TTC549 (cell line): ENCODE data around the gene PAX9.

Source experiments
- FAIRE-seq: peaks from 2 replicates; lab custom pipeline; 2012; peaks lifted over from hg19 to GRCh38; lab: Jason Lieb, UNC

Gene PAX9

GRCh38 chr14:36655963-36656686, 5.5 kb upstream of the PAX9 start:
- FAIRE-seq: no peak

GRCh38 chr14:36656687-36657398, 4.8 kb upstream of the PAX9 start:
- no peak for FAIRE-seq

- FAIRE-seq: no peak
Measured at GRCh38 chr14:36657399-36658122, 4.1 kb upstream of the PAX9 start.

- FAIRE-seq: no peak
Measured at GRCh38 chr14:36658123-36659009, 3.3 kb upstream of the PAX9 start.

GRCh38 chr14:36659010-36659821, 2.4 kb upstream of the PAX9 start:
- FAIRE-seq: no peak

GRCh38 chr14:36659822-36660735, 1.6 kb upstream of the PAX9 start:
- FAIRE-seq: no peak

- FAIRE-seq: no peak
Measured at GRCh38 chr14:36660736-36661505, 739 bp upstream of the PAX9 start.

GRCh38 chr14:36662258-36662542, 540 bp downstream of the PAX9 start:
- FAIRE-seq: no peak

- no peak for FAIRE-seq
Measured at GRCh38 chr14:36662543-36663403, 1.1 kb downstream of the PAX9 start.

- no peak for FAIRE-seq
Measured at GRCh38 chr14:36663404-36664321, 2.0 kb downstream of the PAX9 start.

- no peak for FAIRE-seq
Measured at GRCh38 chr14:36664322-36665193, 2.9 kb downstream of the PAX9 start.

GRCh38 chr14:36665887-36666415, 4.3 kb downstream of the PAX9 start:
- no peak for FAIRE-seq

- no peak for FAIRE-seq
Measured at GRCh38 chr14:36666416-36667206, 5.0 kb downstream of the PAX9 start.

- FAIRE-seq: no peak
Measured at GRCh38 chr14:36667679-36668078, 6.0 kb downstream of the PAX9 start.

GRCh38 chr14:36671149-36671548, 9.5 kb downstream of the PAX9 start:
- no peak for FAIRE-seq
